Measurements from ENCODE around the gene ARL4A. TPM values are rescaled to one million over a fixed set of nuclear protein-coding genes. Genes with fewer than 3 reads are reported as not detected.

Gene ARL4A
- total and polyA plus RNA-seq, 9 of the 15 experiments (the other 6 are each of a cell fraction or from before 2014, with no cell fraction given) = 118 to 688 (median 172) TPM

DNA sequence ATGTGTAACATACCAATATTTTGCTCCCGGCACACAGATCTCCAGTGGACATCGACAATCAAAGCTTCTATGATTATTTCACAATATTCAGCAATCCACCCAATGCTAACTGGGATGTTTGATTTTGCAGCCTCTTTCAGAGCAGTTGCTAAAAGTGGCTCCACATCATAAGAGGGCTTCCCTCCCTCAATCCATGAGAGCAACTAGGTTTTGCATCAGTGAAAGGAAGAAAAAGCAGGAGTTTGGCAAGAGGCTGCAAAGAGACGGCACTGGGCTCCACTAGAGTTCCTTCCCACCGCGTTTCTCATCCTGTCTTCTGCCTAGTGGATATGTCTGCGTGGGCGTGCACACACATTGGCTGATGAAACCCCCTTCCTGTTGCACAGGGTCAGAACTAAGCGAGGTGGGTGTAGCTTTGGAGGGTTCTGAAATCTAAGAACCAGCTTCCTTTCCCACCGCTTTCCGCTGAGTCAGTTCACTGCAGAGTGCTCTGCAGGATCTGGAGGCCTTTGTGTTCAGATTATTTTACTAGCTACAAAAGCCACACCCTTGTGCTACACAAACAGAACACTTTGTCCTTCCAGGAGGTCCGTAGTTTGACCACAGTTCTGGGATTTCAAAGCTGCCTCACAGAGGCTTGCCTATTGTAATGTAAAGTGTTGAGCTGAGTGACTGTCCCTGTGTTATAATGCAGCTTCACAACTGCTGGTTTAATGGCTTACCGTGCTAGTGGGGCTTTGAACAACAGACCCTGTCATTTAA is 28.1 kb downstream of the ARL4A start (continued):
- TF ChIP-seq, protein P1, sequence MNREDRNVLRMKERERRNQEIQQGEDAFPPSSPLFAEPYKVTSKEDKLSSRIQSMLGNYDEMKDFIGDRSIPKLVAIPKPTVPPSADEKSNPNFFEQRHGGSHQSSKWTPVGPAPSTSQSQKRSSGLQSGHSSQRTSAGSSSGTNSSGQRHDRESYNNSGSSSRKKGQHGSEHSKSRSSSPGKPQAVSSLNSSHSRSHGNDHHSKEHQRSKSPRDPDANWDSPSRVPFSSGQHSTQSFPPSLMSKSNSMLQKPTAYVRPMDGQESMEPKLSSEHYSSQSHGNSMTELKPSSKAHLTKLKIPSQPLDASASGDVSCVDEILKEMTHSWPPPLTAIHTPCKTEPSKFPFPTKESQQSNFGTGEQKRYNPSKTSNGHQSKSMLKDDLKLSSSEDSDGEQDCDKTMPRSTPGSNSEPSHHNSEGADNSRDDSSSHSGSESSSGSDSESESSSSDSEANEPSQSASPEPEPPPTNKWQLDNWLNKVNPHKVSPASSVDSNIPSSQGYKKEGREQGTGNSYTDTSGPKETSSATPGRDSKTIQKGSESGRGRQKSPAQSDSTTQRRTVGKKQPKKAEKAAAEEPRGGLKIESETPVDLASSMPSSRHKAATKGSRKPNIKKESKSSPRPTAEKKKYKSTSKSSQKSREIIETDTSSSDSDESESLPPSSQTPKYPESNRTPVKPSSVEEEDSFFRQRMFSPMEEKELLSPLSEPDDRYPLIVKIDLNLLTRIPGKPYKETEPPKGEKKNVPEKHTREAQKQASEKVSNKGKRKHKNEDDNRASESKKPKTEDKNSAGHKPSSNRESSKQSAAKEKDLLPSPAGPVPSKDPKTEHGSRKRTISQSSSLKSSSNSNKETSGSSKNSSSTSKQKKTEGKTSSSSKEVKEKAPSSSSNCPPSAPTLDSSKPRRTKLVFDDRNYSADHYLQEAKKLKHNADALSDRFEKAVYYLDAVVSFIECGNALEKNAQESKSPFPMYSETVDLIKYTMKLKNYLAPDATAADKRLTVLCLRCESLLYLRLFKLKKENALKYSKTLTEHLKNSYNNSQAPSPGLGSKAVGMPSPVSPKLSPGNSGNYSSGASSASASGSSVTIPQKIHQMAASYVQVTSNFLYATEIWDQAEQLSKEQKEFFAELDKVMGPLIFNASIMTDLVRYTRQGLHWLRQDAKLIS (CRISPR knock-in tag; IDR thresholded peaks at IDR 0.05) = peak; percentile 83; the same call in 1 of the 2 replicates
- TF ChIP-seq, protein P2, sequence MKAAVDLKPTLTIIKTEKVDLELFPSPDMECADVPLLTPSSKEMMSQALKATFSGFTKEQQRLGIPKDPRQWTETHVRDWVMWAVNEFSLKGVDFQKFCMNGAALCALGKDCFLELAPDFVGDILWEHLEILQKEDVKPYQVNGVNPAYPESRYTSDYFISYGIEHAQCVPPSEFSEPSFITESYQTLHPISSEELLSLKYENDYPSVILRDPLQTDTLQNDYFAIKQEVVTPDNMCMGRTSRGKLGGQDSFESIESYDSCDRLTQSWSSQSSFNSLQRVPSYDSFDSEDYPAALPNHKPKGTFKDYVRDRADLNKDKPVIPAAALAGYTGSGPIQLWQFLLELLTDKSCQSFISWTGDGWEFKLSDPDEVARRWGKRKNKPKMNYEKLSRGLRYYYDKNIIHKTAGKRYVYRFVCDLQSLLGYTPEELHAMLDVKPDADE (conservative IDR thresholded peaks at IDR 0.05; ENCODE audit: control insufficient read depth, low read depth, low read length) = 0 out of 2 replicates have a peak, but pooled peaks have one; percentile 50
- TF ChIP-seq ZSCAN29 (IDR thresholded peaks at IDR 0.05) (no peak), ZNF57 (CRISPR knock-in tag; IDR thresholded peaks at IDR 0.05) (no peak; the same call in 1 of the 2 replicates), ZC3H11A (IDR thresholded peaks at IDR 0.05; ENCODE audit: low read depth, low read length) (0 out of 2 replicates have a peak, but pooled peaks have one; percentile 16), CTBP1 (IDR thresholded peaks at IDR 0.05; ENCODE audit: borderline replicate concordance) (peak; percentile 63), FOSL1 (tag; conservative IDR thresholded peaks at IDR 0.05) (peak; percentile 63), ZNF124 (CRISPR knock-in tag; IDR thresholded peaks at IDR 0.05) (no peak), ZBTB7A (IDR thresholded peaks at IDR 0.05; ENCODE audit: borderline replicate concordance, control insufficient read depth, low read depth, low read length) (peak; percentile 83), ZNF239 (CRISPR knock-in tag; IDR thresholded peaks at IDR 0.05) (no peak; the same call in 1 of the 2 replicates), NFRKB (IDR thresholded peaks at IDR 0.05; ENCODE audit: low read depth) (peak; percentile 93), NONO (IDR thresholded peaks at IDR 0.05; ENCODE audit: low read depth in 2 of 2, low read length in 1 of 2) (peak in 1 of 2 experiments; percentile 32; a peak in 1 of 4 replicates), TAF1 (IDR thresholded peaks at IDR 0.05; ENCODE audit: control insufficient read depth, extremely low read depth, insufficient read depth, low read length, severe bottlenecking) (peak; percentile 95), HDAC3 (IDR thresholded peaks at IDR 0.05; ENCODE audit: borderline replicate concordance, partially characterized antibody) (peak; percentile 78), KDM2B (CRISPR knock-in tag; IDR thresholded peaks at IDR 0.05) (no peak)
- TF ChIP-seq, protein P3, sequence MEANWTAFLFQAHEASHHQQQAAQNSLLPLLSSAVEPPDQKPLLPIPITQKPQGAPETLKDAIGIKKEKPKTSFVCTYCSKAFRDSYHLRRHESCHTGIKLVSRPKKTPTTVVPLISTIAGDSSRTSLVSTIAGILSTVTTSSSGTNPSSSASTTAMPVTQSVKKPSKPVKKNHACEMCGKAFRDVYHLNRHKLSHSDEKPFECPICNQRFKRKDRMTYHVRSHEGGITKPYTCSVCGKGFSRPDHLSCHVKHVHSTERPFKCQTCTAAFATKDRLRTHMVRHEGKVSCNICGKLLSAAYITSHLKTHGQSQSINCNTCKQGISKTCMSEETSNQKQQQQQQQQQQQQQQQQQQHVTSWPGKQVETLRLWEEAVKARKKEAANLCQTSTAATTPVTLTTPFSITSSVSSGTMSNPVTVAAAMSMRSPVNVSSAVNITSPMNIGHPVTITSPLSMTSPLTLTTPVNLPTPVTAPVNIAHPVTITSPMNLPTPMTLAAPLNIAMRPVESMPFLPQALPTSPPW (CRISPR knock-in tag; IDR thresholded peaks at IDR 0.05) = peak; percentile 53
